Calu3 (cell line): ENCODE data around the gene GPI. TPM values are rescaled to one million over a fixed set of nuclear protein-coding genes. Genes with fewer than 3 reads are reported as not detected.

Experiments
- BruUV-seq: library from RNA; stranded (reverse); fragments of 400-500 nt; replicated peaks from 2 replicates; lab custom pipeline; 2021; lab: Mats Ljungman, UMichigan
- CTCF ChIA-PET: fragments of 300-600 bp; sonication (Branson Sonifier 250); formaldehyde crosslinking; loops from one replicate; lab custom pipeline; 2022; ENCODE audit warnings: antibody characterized with exemption; lab: Charles Lee
- DNase-seq: peaks from one replicate; pipeline ENCODE4 v3.0.0; 2022
- H3K27ac Mint-ChIP-seq: one replicate; pipeline ENCODE4 v1.8.0; 2022; ENCODE audit warnings: mixed read lengths; ENCODE audit not compliant: unreplicated experiment
- H3K27me3 Mint-ChIP-seq: one replicate; pipeline ENCODE4 v1.8.0; 2022; ENCODE audit warnings: mixed read lengths; ENCODE audit not compliant: unreplicated experiment
- H3K36me3 Mint-ChIP-seq: one replicate; pipeline ENCODE4 v1.8.0; 2022; ENCODE audit warnings: mild to moderate bottlenecking, moderate library complexity, mixed read lengths; ENCODE audit not compliant: insufficient read depth, unreplicated experiment
- H3K4me1 Mint-ChIP-seq: one replicate; pipeline ENCODE4 v1.8.0; 2022; ENCODE audit warnings: mild to moderate bottlenecking, low read depth, mixed read lengths; ENCODE audit not compliant: unreplicated experiment
- H3K4me3 Mint-ChIP-seq: one replicate; pipeline ENCODE4 v1.8.0; 2022; ENCODE audit warnings: mild to moderate bottlenecking, low read depth, moderate library complexity, mixed read lengths; ENCODE audit not compliant: unreplicated experiment
- H3K9me3 Mint-ChIP-seq: one replicate; pipeline ENCODE4 v1.8.0; 2022; ENCODE audit warnings: low read depth, mixed read lengths; ENCODE audit not compliant: unreplicated experiment
- CTCF ChIP-seq: fragments of 200-600 bp; IDR thresholded peaks from one replicate; pipeline ENCODE4 v1.8.0; 2022; ENCODE audit warnings: antibody characterized with exemption; ENCODE audit not compliant: unreplicated experiment
- intact Hi-C: fragments of 100-400 bp; cut with micrococcal nuclease; formaldehyde crosslinking; loops from one replicate; pipeline ENCODE4 v1.10.0; 2022; ENCODE audit not compliant: unreplicated experiment
- total RNA-seq: library from RNA; stranded (reverse); gene quantifications from 2 replicates; pipeline ENCODE4 v1.2.3, GENCODE V29; 2022

The GPI gene
- total RNA-seq, 1 experiment from 2014 or later = 375 TPM

- TF ChIP-seq CTCF = no peak
- no TSS peak for BruUV-seq
- Mint-ChIP-seq H3K4me3 (no peak overlapping the region), H3K27me3 (no peaks in the 10 kb centered on the region), H3K4me1 (no peaks in the 10 kb centered on the region), H3K36me3 (peaks cover 5% of the 10 kb centered on the region), H3K27ac (no peak overlapping the region), H3K9me3 (no peaks in the 10 kb centered on the region)
- no peak for DNase-seq
- intact Hi-C loops = no loop called here
- CTCF ChIA-PET = no interaction called here
Measured at GRCh38 chr19:34391813-34392212, 26.8 kb downstream of the GPI start.

GRCh38 chr19:34393031-34393430 lies 28.0 kb downstream of the GPI start:
- TF ChIP-seq CTCF = no peak
- DNase-seq = no peak
- H3K4me3 Mint-ChIP-seq = no peak overlapping the region
- CTCF ChIA-PET = no interaction called here
- H3K9me3 Mint-ChIP-seq = no peaks in the 10 kb centered on the region
- intact Hi-C loops = no loop called here
- BruUV-seq = no TSS peak
- no peak overlapping the region for H3K27ac Mint-ChIP-seq
- no peaks in the 10 kb centered on the region for H3K27me3 Mint-ChIP-seq
- H3K36me3 Mint-ChIP-seq = peaks cover 8% of the 10 kb centered on the region
- H3K4me1 Mint-ChIP-seq = no peaks in the 10 kb centered on the region

- Mint-ChIP-seq H3K27me3 (no peaks in the 10 kb centered on the region), H3K9me3 (no peaks in the 10 kb centered on the region), H3K36me3 (peaks cover 9% of the 10 kb centered on the region), H3K27ac (no peak overlapping the region), H3K4me1 (no peaks in the 10 kb centered on the region), H3K4me3 (no peak overlapping the region)
- no peak for DNase-seq
- no peak for TF ChIP-seq CTCF
- BruUV-seq = no TSS peak
- CTCF ChIA-PET = interaction anchor here (0.6 kb wide), 1 partner anchor 448 kb away, joined by 3 read pairs; no protein-coding TSS in a partner anchor
- intact Hi-C loops = no loop called here
Measured at GRCh38 chr19:34393629-34394028, 28.6 kb downstream of the GPI start.

GRCh38 chr19:34397853-34398252 lies 32.9 kb downstream of the GPI start:
- CTCF ChIA-PET = no interaction called here
- intact Hi-C loops = no loop called here
- H3K4me1 Mint-ChIP-seq = peaks cover 9% of the 10 kb centered on the region
- no peaks in the 10 kb centered on the region for H3K27me3 Mint-ChIP-seq
- TF ChIP-seq CTCF = no peak
- BruUV-seq = no TSS peak
- H3K36me3 Mint-ChIP-seq = peaks cover 39% of the 10 kb centered on the region
- H3K4me3 Mint-ChIP-seq = no peak overlapping the region
- no peaks in the 10 kb centered on the region for H3K9me3 Mint-ChIP-seq
- no peak overlapping the region for H3K27ac Mint-ChIP-seq
- no peak for DNase-seq
